WTC11 (cell line): Measurements from ENCODE around the gene FADD. TPM values are rescaled to one million over a fixed set of nuclear protein-coding genes. Genes with fewer than 3 reads are reported as not detected.

Source experiments
- ATAC-seq: fragments of 200-7000 bp; cut with Tn5 transposase; 2 replicates; pipeline ENCODE4 v1.10.0; 2021; ENCODE audit warnings: mild to moderate bottlenecking, moderate library complexity
- CTCF ChIA-PET: fragments of 300-600 bp; sonication (Branson Sonifier 250); formaldehyde crosslinking; loops from one replicate; lab custom pipeline; 2021; ENCODE audit warnings: antibody characterized with exemption; lab: Charles Lee
- POLR2A ChIA-PET: fragments of 350-600 bp; sonication (Branson Sonifier 250); formaldehyde crosslinking; loops from one replicate; lab custom pipeline; 2021; ENCODE audit warnings: antibody characterized with exemption; lab: Charles Lee
- DNase-seq: peaks from one replicate; pipeline ENCODE4 v3.0.0; 2021; ENCODE audit warnings: low spot score
- H3K27ac Mint-ChIP-seq: 2 replicates; pipeline ENCODE4 v1.8.0; 2021; ENCODE audit warnings: mixed read lengths
- H3K27me3 Mint-ChIP-seq: 2 replicates; pipeline ENCODE4 v1.8.0; 2021; ENCODE audit warnings: low read depth, mild to moderate bottlenecking, moderate library complexity, mixed read lengths
- H3K36me3 Mint-ChIP-seq: 2 replicates; pipeline ENCODE4 v1.8.0; 2021; ENCODE audit warnings: mixed read lengths
- H3K4me1 Mint-ChIP-seq: 2 replicates; pipeline ENCODE4 v1.8.0; 2022; ENCODE audit warnings: mixed read lengths
- H3K4me3 Mint-ChIP-seq: 2 replicates; pipeline ENCODE4 v1.8.0; 2021; ENCODE audit warnings: mild to moderate bottlenecking, moderate library complexity, mixed read lengths
- H3K9me3 Mint-ChIP-seq: 2 replicates; pipeline ENCODE4 v1.8.0; 2021; ENCODE audit warnings: mixed read lengths
- FOXK1 ChIP-seq: sonication (generic); formaldehyde crosslinking; IDR thresholded peaks from 2 replicates; pipeline ENCODE4 v1.8.0; 2022; ENCODE audit warnings: mild to moderate bottlenecking, moderate library complexity, missing genetic modification reagents
- JUN ChIP-seq: sonication (generic); formaldehyde crosslinking; IDR thresholded peaks from 2 replicates; pipeline ENCODE4 v1.8.0; 2023; ENCODE audit warnings: mild to moderate bottlenecking, missing genetic modification reagents
- KAT7 ChIP-seq: sonication (generic); formaldehyde crosslinking; IDR thresholded peaks from 2 replicates; pipeline ENCODE4 v1.8.1; 2023; ENCODE audit warnings: missing genetic modification reagents, mild to moderate bottlenecking, borderline replicate concordance
- NFATC4 ChIP-seq: fragments of 250-450 bp; sonication (Bioruptor Pico); IDR thresholded peaks from 2 replicates; pipeline ENCODE4 v1.9.0; 2021; ENCODE audit warnings: mild to moderate bottlenecking
- NFYB ChIP-seq: sonication (generic); formaldehyde crosslinking; conservative IDR thresholded peaks from 2 replicates; pipeline ENCODE4 v1.8.0; 2022; ENCODE audit warnings: low read depth, missing genetic modification reagents
- NR2C2 ChIP-seq: sonication (generic); formaldehyde crosslinking; IDR thresholded peaks from 2 replicates; pipeline ENCODE4 v1.8.0; 2022; ENCODE audit warnings: mild to moderate bottlenecking, missing genetic modification reagents
- PRRX2 ChIP-seq: fragments of 250-450 bp; sonication (Bioruptor Pico); IDR thresholded peaks from 2 replicates; pipeline ENCODE4 v1.8.0; 2021; ENCODE audit warnings: mild to moderate bottlenecking
- RELA ChIP-seq: sonication (generic); formaldehyde crosslinking; IDR thresholded peaks from 2 replicates; pipeline ENCODE4 v1.8.1; 2022; ENCODE audit warnings: missing genetic modification reagents, mild to moderate bottlenecking, borderline replicate concordance
- RORB ChIP-seq: fragments of 250-450 bp; sonication (Bioruptor Pico); IDR thresholded peaks from 2 replicates; pipeline ENCODE4 v1.9.0; 2021; ENCODE audit warnings: mild to moderate bottlenecking
- TCF7 ChIP-seq: sonication (generic); formaldehyde crosslinking; IDR thresholded peaks from 2 replicates; pipeline ENCODE4 v1.8.0; 2022; ENCODE audit warnings: mild to moderate bottlenecking, low read depth, missing genetic modification reagents, moderate library complexity
- TEAD4 ChIP-seq: sonication (generic); formaldehyde crosslinking; IDR thresholded peaks from 2 replicates; pipeline ENCODE4 v1.8.0; 2022; ENCODE audit warnings: mild to moderate bottlenecking, missing genetic modification reagents
- ZNF671 ChIP-seq: fragments of 250-450 bp; sonication (Bioruptor Pico); IDR thresholded peaks from 2 replicates; pipeline ENCODE4 v1.8.0; 2021; ENCODE audit warnings: mild to moderate bottlenecking
- total RNA-seq: library from RNA; stranded (reverse); gene quantifications from 3 replicates; pipeline ENCODE4 v1.2.3, GENCODE V29; 2021
- TF ChIP-seq, protein P1 (sequence below): sonication (generic); formaldehyde crosslinking; IDR thresholded peaks from 2 replicates; pipeline ENCODE4 v1.8.1; 2023; ENCODE audit warnings: mild to moderate bottlenecking, missing genetic modification reagents, moderate library complexity
- TF ChIP-seq, protein P2 (sequence below): sonication (generic); formaldehyde crosslinking; IDR thresholded peaks from 2 replicates; pipeline ENCODE4 v1.8.1; 2023; ENCODE audit warnings: mild to moderate bottlenecking, missing genetic modification reagents, borderline replicate concordance
- TF ChIP-seq, protein P3 (sequence below): sonication (generic); formaldehyde crosslinking; IDR thresholded peaks from 2 replicates; pipeline ENCODE4 v1.8.0; 2023; ENCODE audit warnings: missing genetic modification reagents, mild to moderate bottlenecking, borderline replicate concordance
- TF ChIP-seq, protein P4 (sequence below): sonication (generic); formaldehyde crosslinking; IDR thresholded peaks from 2 replicates; pipeline ENCODE4 v1.8.1; 2023; ENCODE audit warnings: mild to moderate bottlenecking, missing genetic modification reagents
- TF ChIP-seq, protein P5 (sequence below): fragments of 250-450 bp; sonication (Bioruptor Pico); IDR thresholded peaks from 2 replicates; pipeline ENCODE4 v1.9.0; 2021; ENCODE audit warnings: mild to moderate bottlenecking
- TF ChIP-seq, protein P6 (sequence below): sonication (generic); formaldehyde crosslinking; IDR thresholded peaks from 2 replicates; pipeline ENCODE4 v1.8.1; 2022; ENCODE audit warnings: low read depth, missing genetic modification reagents, borderline replicate concordance
- TF ChIP-seq, protein P7 (sequence below): fragments of 250-450 bp; sonication (Bioruptor Pico); IDR thresholded peaks from 2 replicates; pipeline ENCODE4 v1.9.0; 2021; ENCODE audit warnings: mild to moderate bottlenecking, borderline replicate concordance

Gene FADD
- total RNA-seq, 1 experiment from 2014 or later = 49.0 TPM

DNA sequence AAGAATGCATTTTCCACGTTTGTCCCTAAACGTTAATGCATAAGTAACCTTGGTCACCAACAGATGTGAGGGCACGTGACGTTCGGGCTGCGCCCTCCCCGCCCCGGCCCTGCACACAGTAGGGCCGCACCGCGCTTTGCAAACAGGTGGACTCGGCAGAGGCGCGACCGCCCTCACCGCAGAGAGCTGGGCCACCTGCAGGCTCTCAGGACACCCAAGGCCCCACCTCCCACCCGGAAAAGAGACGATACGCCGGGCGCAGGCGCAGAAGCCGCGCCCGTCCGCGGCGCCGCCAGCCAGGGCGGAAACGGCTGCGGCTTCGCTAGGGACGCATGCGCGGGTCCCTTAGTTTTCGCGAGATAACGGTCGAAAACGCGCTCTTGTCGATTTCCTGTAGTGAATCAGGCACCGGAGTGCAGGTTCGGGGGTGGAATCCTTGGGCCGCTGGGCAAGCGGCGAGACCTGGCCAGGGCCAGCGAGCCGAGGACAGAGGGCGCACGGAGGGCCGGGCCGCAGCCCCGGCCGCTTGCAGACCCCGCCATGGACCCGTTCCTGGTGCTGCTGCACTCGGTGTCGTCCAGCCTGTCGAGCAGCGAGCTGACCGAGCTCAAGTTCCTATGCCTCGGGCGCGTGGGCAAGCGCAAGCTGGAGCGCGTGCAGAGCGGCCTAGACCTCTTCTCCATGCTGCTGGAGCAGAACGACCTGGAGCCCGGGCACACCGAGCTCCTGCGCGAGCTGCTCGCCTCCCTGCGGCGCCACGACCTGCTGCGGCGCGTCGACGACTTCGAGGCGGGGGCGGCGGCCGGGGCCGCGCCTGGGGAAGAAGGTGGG lies at the start of gene FADD (continued):
- TF ChIP-seq FOXK1 = peak; percentile 58; the same call in 1 of the 2 replicates
- TF ChIP-seq, protein P1, sequence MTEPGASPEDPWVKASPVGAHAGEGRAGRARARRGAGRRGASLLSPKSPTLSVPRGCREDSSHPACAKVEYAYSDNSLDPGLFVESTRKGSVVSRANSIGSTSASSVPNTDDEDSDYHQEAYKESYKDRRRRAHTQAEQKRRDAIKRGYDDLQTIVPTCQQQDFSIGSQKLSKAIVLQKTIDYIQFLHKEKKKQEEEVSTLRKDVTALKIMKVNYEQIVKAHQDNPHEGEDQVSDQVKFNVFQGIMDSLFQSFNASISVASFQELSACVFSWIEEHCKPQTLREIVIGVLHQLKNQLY (CRISPR knock-in tag) = peak; percentile 32; the same call in 1 of the 2 replicates
- TF ChIP-seq NFATC4 (CRISPR knock-in tag) = no peak
- TF ChIP-seq JUN (CRISPR knock-in tag) = no peak
- peak; percentile 78; the same call in 1 of the 2 replicates for TF ChIP-seq KAT7
- TF ChIP-seq, protein P2, sequence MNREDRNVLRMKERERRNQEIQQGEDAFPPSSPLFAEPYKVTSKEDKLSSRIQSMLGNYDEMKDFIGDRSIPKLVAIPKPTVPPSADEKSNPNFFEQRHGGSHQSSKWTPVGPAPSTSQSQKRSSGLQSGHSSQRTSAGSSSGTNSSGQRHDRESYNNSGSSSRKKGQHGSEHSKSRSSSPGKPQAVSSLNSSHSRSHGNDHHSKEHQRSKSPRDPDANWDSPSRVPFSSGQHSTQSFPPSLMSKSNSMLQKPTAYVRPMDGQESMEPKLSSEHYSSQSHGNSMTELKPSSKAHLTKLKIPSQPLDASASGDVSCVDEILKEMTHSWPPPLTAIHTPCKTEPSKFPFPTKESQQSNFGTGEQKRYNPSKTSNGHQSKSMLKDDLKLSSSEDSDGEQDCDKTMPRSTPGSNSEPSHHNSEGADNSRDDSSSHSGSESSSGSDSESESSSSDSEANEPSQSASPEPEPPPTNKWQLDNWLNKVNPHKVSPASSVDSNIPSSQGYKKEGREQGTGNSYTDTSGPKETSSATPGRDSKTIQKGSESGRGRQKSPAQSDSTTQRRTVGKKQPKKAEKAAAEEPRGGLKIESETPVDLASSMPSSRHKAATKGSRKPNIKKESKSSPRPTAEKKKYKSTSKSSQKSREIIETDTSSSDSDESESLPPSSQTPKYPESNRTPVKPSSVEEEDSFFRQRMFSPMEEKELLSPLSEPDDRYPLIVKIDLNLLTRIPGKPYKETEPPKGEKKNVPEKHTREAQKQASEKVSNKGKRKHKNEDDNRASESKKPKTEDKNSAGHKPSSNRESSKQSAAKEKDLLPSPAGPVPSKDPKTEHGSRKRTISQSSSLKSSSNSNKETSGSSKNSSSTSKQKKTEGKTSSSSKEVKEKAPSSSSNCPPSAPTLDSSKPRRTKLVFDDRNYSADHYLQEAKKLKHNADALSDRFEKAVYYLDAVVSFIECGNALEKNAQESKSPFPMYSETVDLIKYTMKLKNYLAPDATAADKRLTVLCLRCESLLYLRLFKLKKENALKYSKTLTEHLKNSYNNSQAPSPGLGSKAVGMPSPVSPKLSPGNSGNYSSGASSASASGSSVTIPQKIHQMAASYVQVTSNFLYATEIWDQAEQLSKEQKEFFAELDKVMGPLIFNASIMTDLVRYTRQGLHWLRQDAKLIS (CRISPR knock-in tag) = no peak
- TF ChIP-seq, protein P3, sequence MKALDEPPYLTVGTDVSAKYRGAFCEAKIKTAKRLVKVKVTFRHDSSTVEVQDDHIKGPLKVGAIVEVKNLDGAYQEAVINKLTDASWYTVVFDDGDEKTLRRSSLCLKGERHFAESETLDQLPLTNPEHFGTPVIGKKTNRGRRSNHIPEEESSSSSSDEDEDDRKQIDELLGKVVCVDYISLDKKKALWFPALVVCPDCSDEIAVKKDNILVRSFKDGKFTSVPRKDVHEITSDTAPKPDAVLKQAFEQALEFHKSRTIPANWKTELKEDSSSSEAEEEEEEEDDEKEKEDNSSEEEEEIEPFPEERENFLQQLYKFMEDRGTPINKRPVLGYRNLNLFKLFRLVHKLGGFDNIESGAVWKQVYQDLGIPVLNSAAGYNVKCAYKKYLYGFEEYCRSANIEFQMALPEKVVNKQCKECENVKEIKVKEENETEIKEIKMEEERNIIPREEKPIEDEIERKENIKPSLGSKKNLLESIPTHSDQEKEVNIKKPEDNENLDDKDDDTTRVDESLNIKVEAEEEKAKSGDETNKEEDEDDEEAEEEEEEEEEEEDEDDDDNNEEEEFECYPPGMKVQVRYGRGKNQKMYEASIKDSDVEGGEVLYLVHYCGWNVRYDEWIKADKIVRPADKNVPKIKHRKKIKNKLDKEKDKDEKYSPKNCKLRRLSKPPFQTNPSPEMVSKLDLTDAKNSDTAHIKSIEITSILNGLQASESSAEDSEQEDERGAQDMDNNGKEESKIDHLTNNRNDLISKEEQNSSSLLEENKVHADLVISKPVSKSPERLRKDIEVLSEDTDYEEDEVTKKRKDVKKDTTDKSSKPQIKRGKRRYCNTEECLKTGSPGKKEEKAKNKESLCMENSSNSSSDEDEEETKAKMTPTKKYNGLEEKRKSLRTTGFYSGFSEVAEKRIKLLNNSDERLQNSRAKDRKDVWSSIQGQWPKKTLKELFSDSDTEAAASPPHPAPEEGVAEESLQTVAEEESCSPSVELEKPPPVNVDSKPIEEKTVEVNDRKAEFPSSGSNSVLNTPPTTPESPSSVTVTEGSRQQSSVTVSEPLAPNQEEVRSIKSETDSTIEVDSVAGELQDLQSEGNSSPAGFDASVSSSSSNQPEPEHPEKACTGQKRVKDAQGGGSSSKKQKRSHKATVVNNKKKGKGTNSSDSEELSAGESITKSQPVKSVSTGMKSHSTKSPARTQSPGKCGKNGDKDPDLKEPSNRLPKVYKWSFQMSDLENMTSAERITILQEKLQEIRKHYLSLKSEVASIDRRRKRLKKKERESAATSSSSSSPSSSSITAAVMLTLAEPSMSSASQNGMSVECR (CRISPR knock-in tag) = peak; percentile 11; the same call in 1 of the 2 replicates
- no peak for TF ChIP-seq RORB (CRISPR knock-in tag)
- 0 out of 2 replicates have a peak, but pooled peaks have one; percentile 62 for TF ChIP-seq RELA (CRISPR knock-in tag)
- TF ChIP-seq PRRX2 (CRISPR knock-in tag) = no peak
- no peak for TF ChIP-seq NFYB (CRISPR knock-in tag)
- TF ChIP-seq, all 79 proteins: peak for 23

DNA sequence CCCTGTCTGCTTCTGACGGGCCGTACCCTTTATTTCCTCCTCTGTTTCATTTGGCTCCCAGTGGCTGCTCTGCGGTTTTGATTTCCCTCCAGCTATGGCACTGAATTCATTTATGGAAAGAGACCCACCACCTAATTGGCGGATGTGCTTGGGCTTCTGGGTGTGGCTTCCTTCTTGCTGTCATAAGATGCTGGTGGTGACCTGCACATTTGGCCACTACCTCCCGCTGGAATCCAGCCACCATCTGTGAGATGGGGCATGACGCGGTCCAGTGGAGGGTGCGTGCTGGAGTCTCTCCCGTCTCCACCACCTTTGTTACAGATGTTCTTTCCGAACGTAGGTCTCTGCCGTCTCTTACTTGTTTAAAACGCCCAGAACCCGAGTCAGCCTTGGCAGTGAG lies 47.7 kb upstream of the FADD start:
- Mint-ChIP-seq H3K27ac (no peak overlapping the region), H3K4me1 (0 out of 2 replicates have a peak, but pooled peaks cover 2% of the 10 kb centered on the region), H3K9me3 (no peaks in the 10 kb centered on the region)
- TF ChIP-seq, protein P4, sequence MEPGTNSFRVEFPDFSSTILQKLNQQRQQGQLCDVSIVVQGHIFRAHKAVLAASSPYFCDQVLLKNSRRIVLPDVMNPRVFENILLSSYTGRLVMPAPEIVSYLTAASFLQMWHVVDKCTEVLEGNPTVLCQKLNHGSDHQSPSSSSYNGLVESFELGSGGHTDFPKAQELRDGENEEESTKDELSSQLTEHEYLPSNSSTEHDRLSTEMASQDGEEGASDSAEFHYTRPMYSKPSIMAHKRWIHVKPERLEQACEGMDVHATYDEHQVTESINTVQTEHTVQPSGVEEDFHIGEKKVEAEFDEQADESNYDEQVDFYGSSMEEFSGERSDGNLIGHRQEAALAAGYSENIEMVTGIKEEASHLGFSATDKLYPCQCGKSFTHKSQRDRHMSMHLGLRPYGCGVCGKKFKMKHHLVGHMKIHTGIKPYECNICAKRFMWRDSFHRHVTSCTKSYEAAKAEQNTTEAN = no peak
- no peak for TF ChIP-seq PRRX2 (CRISPR knock-in tag)
- TF ChIP-seq, protein P5, sequence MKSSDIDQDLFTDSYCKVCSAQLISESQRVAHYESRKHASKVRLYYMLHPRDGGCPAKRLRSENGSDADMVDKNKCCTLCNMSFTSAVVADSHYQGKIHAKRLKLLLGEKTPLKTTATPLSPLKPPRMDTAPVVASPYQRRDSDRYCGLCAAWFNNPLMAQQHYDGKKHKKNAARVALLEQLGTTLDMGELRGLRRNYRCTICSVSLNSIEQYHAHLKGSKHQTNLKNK (CRISPR knock-in tag) = no peak
- TF ChIP-seq, protein P6, sequence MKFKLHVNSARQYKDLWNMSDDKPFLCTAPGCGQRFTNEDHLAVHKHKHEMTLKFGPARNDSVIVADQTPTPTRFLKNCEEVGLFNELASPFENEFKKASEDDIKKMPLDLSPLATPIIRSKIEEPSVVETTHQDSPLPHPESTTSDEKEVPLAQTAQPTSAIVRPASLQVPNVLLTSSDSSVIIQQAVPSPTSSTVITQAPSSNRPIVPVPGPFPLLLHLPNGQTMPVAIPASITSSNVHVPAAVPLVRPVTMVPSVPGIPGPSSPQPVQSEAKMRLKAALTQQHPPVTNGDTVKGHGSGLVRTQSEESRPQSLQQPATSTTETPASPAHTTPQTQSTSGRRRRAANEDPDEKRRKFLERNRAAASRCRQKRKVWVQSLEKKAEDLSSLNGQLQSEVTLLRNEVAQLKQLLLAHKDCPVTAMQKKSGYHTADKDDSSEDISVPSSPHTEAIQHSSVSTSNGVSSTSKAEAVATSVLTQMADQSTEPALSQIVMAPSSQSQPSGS (CRISPR knock-in tag) = no peak
- no peak for TF ChIP-seq TCF7 (CRISPR knock-in tag)
- no peak for TF ChIP-seq ZNF671 (CRISPR knock-in tag)
- TF ChIP-seq TEAD4 (CRISPR knock-in tag) = no peak
- TF ChIP-seq, protein P7, sequence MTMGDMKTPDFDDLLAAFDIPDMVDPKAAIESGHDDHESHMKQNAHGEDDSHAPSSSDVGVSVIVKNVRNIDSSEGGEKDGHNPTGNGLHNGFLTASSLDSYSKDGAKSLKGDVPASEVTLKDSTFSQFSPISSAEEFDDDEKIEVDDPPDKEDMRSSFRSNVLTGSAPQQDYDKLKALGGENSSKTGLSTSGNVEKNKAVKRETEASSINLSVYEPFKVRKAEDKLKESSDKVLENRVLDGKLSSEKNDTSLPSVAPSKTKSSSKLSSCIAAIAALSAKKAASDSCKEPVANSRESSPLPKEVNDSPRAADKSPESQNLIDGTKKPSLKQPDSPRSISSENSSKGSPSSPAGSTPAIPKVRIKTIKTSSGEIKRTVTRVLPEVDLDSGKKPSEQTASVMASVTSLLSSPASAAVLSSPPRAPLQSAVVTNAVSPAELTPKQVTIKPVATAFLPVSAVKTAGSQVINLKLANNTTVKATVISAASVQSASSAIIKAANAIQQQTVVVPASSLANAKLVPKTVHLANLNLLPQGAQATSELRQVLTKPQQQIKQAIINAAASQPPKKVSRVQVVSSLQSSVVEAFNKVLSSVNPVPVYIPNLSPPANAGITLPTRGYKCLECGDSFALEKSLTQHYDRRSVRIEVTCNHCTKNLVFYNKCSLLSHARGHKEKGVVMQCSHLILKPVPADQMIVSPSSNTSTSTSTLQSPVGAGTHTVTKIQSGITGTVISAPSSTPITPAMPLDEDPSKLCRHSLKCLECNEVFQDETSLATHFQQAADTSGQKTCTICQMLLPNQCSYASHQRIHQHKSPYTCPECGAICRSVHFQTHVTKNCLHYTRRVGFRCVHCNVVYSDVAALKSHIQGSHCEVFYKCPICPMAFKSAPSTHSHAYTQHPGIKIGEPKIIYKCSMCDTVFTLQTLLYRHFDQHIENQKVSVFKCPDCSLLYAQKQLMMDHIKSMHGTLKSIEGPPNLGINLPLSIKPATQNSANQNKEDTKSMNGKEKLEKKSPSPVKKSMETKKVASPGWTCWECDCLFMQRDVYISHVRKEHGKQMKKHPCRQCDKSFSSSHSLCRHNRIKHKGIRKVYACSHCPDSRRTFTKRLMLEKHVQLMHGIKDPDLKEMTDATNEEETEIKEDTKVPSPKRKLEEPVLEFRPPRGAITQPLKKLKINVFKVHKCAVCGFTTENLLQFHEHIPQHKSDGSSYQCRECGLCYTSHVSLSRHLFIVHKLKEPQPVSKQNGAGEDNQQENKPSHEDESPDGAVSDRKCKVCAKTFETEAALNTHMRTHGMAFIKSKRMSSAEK = no peak
- no peak for TF ChIP-seq NR2C2 (CRISPR knock-in tag)

More for the DNA sequence above, 47.7 kb upstream of the FADD start:
- Mint-ChIP-seq H3K4me3 (no peak overlapping the region), H3K36me3 (no peaks in the 10 kb centered on the region), H3K27me3 (no peaks in the 10 kb centered on the region)
- no peak for ATAC-seq
- ChIA-PET POLR2A (no interaction called here), CTCF (interaction anchor here (1.2 to 1.6 kb wide), 4 partner anchors 22 to 237 kb away, joined by 3 to 5 read pairs (median 4); no protein-coding TSS in a partner anchor)
- DNase-seq = no peak
